ENCODE data around the gene PCYT2.

DNA sequence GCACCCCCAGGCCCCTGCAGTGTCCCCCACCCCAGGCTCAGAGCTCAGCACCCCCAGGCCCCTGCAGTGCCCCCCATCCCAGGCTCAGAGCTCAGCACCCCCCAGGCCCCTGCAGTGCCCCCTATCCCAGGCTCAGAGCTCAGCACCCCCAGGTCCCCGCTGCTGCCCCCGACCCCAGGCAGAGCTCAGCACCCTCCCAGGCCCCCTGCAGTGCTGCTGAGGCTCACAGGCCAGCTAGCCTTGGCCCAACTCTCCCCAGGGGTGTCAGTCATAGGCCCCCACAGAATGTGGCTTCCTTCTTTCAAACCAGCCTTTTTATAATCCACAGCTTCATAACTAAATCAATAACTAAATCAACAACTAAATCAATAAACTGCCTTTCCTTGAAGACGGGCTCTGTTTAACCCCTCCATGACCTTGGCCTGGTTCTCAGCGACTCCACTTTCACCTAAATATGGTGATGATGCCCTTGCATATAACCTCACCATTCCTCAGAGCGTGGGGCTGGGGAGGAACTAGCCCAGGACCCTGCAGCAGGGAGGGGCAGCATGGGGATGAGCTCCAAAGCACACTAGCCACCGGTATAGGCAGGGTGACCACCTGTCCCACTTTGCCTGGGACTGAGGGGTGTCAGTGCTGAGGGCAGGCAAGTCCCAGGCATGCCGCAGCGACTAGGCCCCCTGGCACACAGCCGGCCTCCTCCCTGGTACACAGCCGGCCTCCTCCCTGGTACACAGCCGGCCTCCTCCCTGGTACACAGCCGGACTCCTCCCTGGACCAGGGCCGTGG lies 44.8 kb upstream of the PCYT2 start:
- TF ChIP-seq, protein P1, sequence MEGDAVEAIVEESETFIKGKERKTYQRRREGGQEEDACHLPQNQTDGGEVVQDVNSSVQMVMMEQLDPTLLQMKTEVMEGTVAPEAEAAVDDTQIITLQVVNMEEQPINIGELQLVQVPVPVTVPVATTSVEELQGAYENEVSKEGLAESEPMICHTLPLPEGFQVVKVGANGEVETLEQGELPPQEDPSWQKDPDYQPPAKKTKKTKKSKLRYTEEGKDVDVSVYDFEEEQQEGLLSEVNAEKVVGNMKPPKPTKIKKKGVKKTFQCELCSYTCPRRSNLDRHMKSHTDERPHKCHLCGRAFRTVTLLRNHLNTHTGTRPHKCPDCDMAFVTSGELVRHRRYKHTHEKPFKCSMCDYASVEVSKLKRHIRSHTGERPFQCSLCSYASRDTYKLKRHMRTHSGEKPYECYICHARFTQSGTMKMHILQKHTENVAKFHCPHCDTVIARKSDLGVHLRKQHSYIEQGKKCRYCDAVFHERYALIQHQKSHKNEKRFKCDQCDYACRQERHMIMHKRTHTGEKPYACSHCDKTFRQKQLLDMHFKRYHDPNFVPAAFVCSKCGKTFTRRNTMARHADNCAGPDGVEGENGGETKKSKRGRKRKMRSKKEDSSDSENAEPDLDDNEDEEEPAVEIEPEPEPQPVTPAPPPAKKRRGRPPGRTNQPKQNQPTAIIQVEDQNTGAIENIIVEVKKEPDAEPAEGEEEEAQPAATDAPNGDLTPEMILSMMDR (IDR thresholded peaks at IDR 0.05) = no peak
- no peak for TF ChIP-seq POLR2A (IDR thresholded peaks at IDR 0.05)
